OCI-LY1 (cell line): ENCODE measurements around the gene TMEM101.
"Not testable (repeated sequence)": the region's sequence is repeated elsewhere in the genome, so short reads cannot be mapped to it uniquely, and the experiment has no call there.

ENCODE experiments used
- H2AFZ ChIP-seq: fragments of 200-600 bp; sonication (generic), shearing (Covaris generic); 2 replicates; pipeline ENCODE4 v1.6.0; 2014; ENCODE audit warnings: antibody characterized with exemption, mild to moderate bottlenecking, low read length
- H3F3A ChIP-seq: fragments of 200-600 bp; sonication (generic), shearing (Covaris generic); 2 replicates; pipeline ENCODE4 v1.6.0; 2014; ENCODE audit warnings: mild to moderate bottlenecking, antibody characterized with exemption, low read length, moderate library complexity; ENCODE audit not compliant: insufficient read depth
- H3K27ac ChIP-seq: fragments of 200-600 bp; sonication (generic); 2 replicates; pipeline ENCODE4 v1.5.1; 2014; ENCODE audit warnings: low read length, mixed run types, mild to moderate bottlenecking, low read depth; ENCODE audit not compliant: poor library complexity, severe bottlenecking
- H3K27me3 ChIP-seq: fragments of 200-600 bp; sonication (generic); 2 replicates; pipeline ENCODE4 v1.6.0; 2014; ENCODE audit warnings: antibody characterized with exemption, mild to moderate bottlenecking, low read length, moderate library complexity; ENCODE audit not compliant: insufficient read depth
- H3K36me3 ChIP-seq: fragments of 200-600 bp; sonication (generic); 2 replicates; pipeline ENCODE4 v1.6.1; 2014; ENCODE audit warnings: mild to moderate bottlenecking, antibody characterized with exemption, low read length, moderate library complexity, mixed read lengths; ENCODE audit not compliant: insufficient read depth
- H3K4me1 ChIP-seq: fragments of 200-600 bp; sonication (generic); 2 replicates; pipeline ENCODE4 v1.5.1; 2014; ENCODE audit warnings: mild to moderate bottlenecking, low read length, moderate library complexity; ENCODE audit not compliant: insufficient read depth, severe bottlenecking
- H3K4me2 ChIP-seq: fragments of 200-600 bp; sonication (generic), shearing (Covaris generic); 2 replicates; pipeline ENCODE4 v1.6.1; 2014; ENCODE audit warnings: low read length
- H3K4me3 ChIP-seq: fragments of 200-600 bp; sonication (generic); 2 replicates; pipeline ENCODE4 v1.5.1; 2014; ENCODE audit warnings: low read length, low read depth, mild to moderate bottlenecking, mixed read lengths; ENCODE audit not compliant: poor library complexity, severe bottlenecking
- H3K79me2 ChIP-seq: fragments of 200-600 bp; shearing (Covaris generic); 2 replicates; pipeline ENCODE4 v1.6.1; 2016; ENCODE audit warnings: mixed run types, low read length, mixed read lengths; ENCODE audit not compliant: insufficient read depth
- H3K9ac ChIP-seq: fragments of 200-600 bp; sonication (generic), shearing (Covaris generic); 2 replicates; pipeline ENCODE4 v1.6.1; 2014; ENCODE audit warnings: mild to moderate bottlenecking, low read length, mixed read lengths
- H3K9me2 ChIP-seq: fragments of 200-600 bp; sonication (generic), shearing (Covaris generic); 2 replicates; pipeline ENCODE4 v1.6.1; 2014; ENCODE audit warnings: low read depth, mild to moderate bottlenecking, low read length, mixed read lengths
- H3K9me3 ChIP-seq: fragments of 200-600 bp; shearing (Covaris generic); 2 replicates; pipeline ENCODE4 v1.6.1; 2014; ENCODE audit warnings: low read length, mixed read lengths
- H4K20me1 ChIP-seq: fragments of 200-600 bp; sonication (generic), shearing (Covaris generic); 2 replicates; pipeline ENCODE4 v1.6.0; 2016; ENCODE audit warnings: mild to moderate bottlenecking, low read length; ENCODE audit not compliant: insufficient read depth
- EZH2 ChIP-seq: fragments of 200-600 bp; sonication (generic), shearing (Covaris generic); IDR thresholded peaks from 2 replicates; pipeline ENCODE4 v1.8.0; 2017; ENCODE audit warnings: borderline replicate concordance, mixed run types, mild to moderate bottlenecking, antibody characterized with exemption, low read length, moderate library complexity, mixed read lengths
- TF ChIP-seq, protein P1 (sequence below): fragments of 200-600 bp; sonication (generic), shearing (Covaris generic); IDR thresholded peaks from 2 replicates; pipeline ENCODE4 v1.5.1; 2017; ENCODE audit warnings: mild to moderate bottlenecking, antibody characterized with exemption, low read length, moderate library complexity, mixed read lengths

TMEM101 gene

DNA sequence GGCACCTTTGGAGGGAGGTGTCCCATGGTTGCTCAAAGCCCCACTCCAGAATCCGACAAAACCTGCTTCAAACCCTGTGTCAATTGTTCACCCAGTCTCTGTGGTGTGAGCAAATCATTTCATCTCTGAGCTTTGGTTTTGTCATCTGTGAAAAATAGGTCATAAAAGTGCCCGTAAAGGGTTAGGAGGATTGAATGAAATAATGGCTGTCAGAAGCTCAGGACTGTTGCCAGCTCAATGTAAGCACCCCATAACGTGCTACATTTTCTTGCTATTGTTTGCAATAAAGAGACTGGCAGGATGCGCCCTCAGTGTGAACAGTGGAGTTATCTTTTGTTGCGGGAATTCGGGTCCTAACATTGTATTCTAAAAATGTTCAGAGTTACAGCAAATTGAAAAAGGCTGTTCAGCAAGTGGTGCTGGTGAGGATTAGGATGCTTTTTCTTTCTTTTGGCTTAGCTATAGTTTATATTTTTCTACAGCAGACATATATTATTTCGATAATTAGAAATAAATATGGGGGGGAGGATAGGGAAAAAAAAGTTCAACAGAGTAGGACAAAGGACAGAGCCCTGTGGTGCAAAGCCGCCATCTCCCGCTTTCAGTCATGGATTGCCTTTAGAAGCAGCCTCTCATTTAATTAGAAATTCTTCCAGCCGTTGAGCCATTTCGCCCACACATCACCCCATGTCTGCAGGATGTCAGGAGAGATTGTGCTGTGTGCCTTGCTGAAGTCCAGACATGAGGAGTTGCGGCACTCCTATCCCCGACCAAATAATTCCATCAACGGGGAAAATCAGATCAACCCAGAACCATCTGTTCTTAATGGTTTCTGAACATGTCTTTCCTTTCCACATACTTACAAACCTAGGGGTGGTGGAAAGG lies 40.1 kb downstream of the TMEM101 start:
- no peaks in the 10 kb centered on the region for H3K4me1 ChIP-seq
- no peak overlapping the region for H2AFZ ChIP-seq
- H3K27me3 ChIP-seq, result no peaks in the 10 kb centered on the region
- H3K9me2 ChIP-seq, result no peaks in the 10 kb centered on the region
- no peaks in the 10 kb centered on the region for H3K9me3 ChIP-seq
- no peak overlapping the region for H3K27ac ChIP-seq
- no peaks in the 10 kb centered on the region for H4K20me1 ChIP-seq
- no peaks in the 10 kb centered on the region for H3K79me2 ChIP-seq
- no peak overlapping the region for H3K9ac ChIP-seq
- no peaks in the 10 kb centered on the region for H3K36me3 ChIP-seq
- TF ChIP-seq, protein P1, sequence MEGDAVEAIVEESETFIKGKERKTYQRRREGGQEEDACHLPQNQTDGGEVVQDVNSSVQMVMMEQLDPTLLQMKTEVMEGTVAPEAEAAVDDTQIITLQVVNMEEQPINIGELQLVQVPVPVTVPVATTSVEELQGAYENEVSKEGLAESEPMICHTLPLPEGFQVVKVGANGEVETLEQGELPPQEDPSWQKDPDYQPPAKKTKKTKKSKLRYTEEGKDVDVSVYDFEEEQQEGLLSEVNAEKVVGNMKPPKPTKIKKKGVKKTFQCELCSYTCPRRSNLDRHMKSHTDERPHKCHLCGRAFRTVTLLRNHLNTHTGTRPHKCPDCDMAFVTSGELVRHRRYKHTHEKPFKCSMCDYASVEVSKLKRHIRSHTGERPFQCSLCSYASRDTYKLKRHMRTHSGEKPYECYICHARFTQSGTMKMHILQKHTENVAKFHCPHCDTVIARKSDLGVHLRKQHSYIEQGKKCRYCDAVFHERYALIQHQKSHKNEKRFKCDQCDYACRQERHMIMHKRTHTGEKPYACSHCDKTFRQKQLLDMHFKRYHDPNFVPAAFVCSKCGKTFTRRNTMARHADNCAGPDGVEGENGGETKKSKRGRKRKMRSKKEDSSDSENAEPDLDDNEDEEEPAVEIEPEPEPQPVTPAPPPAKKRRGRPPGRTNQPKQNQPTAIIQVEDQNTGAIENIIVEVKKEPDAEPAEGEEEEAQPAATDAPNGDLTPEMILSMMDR, result no peak
- no peak for TF ChIP-seq EZH2
- no peak overlapping the region for H3K4me3 ChIP-seq
- no peak overlapping the region for H3K4me2 ChIP-seq
- no peaks in the 10 kb centered on the region for H3F3A ChIP-seq

DNA sequence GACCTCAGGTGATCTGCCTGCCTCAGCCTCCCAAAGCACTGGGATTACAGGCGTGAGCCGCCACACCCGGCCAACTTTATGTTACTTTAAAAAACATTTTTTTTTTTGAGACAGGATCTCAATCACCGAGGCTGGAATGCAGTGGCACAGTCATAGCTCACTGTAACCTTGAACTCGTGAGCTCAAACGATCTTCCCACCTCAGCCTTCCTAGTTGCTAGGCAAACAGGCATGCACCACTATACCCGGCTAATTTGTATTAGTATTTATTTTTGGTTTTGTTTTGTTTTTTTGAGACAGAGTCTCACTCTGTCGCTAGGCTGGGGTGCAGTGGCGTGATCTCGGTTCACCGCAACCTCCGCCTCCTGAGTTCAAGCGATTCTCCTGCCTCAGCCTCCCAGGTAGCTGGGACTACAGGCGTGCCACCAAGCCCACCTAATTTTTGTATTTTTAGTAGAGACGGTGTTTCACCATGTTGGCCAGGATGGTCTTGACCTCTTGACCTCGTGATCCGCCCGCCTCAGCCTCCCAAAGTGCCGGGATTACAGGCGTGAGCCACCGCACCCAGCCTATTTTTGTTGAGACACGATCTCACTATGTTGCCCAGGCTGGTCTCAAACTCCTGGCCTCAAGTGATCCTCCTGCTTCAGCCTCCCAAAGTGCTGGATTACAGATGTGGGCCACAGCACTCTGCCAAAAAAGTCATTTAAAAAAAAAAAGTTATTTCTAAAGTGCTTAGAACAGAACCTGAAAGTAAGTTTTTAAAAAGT lies 42.1 kb downstream of the TMEM101 start:
- not testable (repeated sequence) for H3K9ac ChIP-seq, H3K27ac ChIP-seq, H3K4me3 ChIP-seq, H2AFZ ChIP-seq, H4K20me1 ChIP-seq, H3K4me1 ChIP-seq, H3F3A ChIP-seq, H3K27me3 ChIP-seq, H3K36me3 ChIP-seq, H3K9me3 ChIP-seq, H3K79me2 ChIP-seq, H3K9me2 ChIP-seq, H3K4me2 ChIP-seq

DNA sequence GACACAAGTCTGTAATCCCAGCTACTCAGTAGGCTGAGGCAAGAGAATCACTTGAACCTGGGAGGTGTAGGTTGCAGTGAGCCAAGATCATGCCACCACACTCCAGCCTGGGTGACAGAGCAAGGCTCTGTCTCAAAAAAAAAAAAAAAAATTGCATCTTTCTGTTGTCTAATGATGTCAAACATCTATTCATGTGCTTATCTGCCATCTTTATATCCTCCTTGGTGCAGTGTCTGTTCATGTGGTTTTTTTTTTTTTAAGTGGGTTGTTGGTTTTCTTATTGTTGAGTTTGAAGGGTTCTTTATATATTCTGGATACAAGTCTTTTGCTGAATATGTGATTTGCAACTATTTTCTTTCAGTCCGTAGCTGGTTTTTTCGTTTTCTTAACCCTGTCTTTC lies 43.3 kb downstream of the TMEM101 start:
- H3K27me3 ChIP-seq, H2AFZ ChIP-seq: not testable (repeated sequence)

DNA sequence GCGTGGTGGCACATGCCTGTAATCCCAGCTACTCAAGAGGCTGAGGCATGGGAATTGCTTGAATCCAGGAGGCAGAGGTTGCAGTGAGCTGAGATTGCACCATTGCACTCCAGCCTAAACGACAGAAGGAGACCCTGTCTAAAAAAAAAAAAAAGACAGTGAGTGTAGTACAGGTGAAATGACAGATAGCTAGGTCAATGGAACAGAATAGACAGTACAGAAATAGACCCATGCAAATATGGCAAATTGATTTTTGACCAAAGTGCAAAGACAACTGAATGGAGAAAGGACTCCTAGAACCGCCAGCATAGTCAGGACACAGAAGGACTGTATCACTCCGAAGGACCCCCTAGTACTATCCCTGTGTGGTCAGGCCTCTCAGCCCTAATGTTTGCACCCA lies 44.4 kb downstream of the TMEM101 start:
- H3F3A ChIP-seq, result no peaks in the 10 kb centered on the region
- no peaks in the 10 kb centered on the region for H3K79me2 ChIP-seq
- H3K4me3 ChIP-seq, result no peak overlapping the region
- no peaks in the 10 kb centered on the region for H3K9me2 ChIP-seq
- no peak overlapping the region for H2AFZ ChIP-seq
- no peaks in the 10 kb centered on the region for H3K36me3 ChIP-seq
- H3K27ac ChIP-seq, result no peak overlapping the region
- H3K27me3 ChIP-seq, result no peaks in the 10 kb centered on the region
- H3K4me1 ChIP-seq, result no peaks in the 10 kb centered on the region
- no peaks in the 10 kb centered on the region for H3K9me3 ChIP-seq
- TF ChIP-seq EZH2, result no peak
- TF ChIP-seq, protein P1, result no peak
- no peak overlapping the region for H3K9ac ChIP-seq
- H3K4me2 ChIP-seq, result no peak overlapping the region
- no peaks in the 10 kb centered on the region for H4K20me1 ChIP-seq

More for the DNA sequence above, 43.3 kb downstream of the TMEM101 start:
- not testable (repeated sequence) for H3K36me3 ChIP-seq, H3K4me3 ChIP-seq, H3K79me2 ChIP-seq, H3K9me3 ChIP-seq, H3K4me1 ChIP-seq, H3K27ac ChIP-seq, H3K9ac ChIP-seq, H4K20me1 ChIP-seq, H3K9me2 ChIP-seq, H3K4me2 ChIP-seq, H3F3A ChIP-seq
